WTC11 (cell line): ENCODE results near the gene SH3YL1. TPM values are rescaled to one million over a fixed set of nuclear protein-coding genes. Genes with fewer than 3 reads are reported as not detected.

Experiments used
- ATAC-seq: fragments of 200-7000 bp; cut with Tn5 transposase; 2 replicates; pipeline ENCODE4 v1.10.0; 2021; ENCODE audit warnings: mild to moderate bottlenecking, moderate library complexity
- CTCF ChIA-PET: fragments of 300-600 bp; sonication (Branson Sonifier 250); formaldehyde crosslinking; loops from one replicate; lab custom pipeline; 2021; ENCODE audit warnings: antibody characterized with exemption; lab: Charles Lee
- POLR2A ChIA-PET: fragments of 350-600 bp; sonication (Branson Sonifier 250); formaldehyde crosslinking; loops from one replicate; lab custom pipeline; 2021; ENCODE audit warnings: antibody characterized with exemption; lab: Charles Lee
- DNase-seq: peaks from one replicate; pipeline ENCODE4 v3.0.0; 2021; ENCODE audit warnings: low spot score
- H3K27ac Mint-ChIP-seq: 2 replicates; pipeline ENCODE4 v1.8.0; 2021; ENCODE audit warnings: mixed read lengths
- H3K27me3 Mint-ChIP-seq: 2 replicates; pipeline ENCODE4 v1.8.0; 2021; ENCODE audit warnings: low read depth, mild to moderate bottlenecking, moderate library complexity, mixed read lengths
- H3K36me3 Mint-ChIP-seq: 2 replicates; pipeline ENCODE4 v1.8.0; 2021; ENCODE audit warnings: mixed read lengths
- H3K4me1 Mint-ChIP-seq: 2 replicates; pipeline ENCODE4 v1.8.0; 2022; ENCODE audit warnings: mixed read lengths
- H3K4me3 Mint-ChIP-seq: 2 replicates; pipeline ENCODE4 v1.8.0; 2021; ENCODE audit warnings: mild to moderate bottlenecking, moderate library complexity, mixed read lengths
- H3K9me3 Mint-ChIP-seq: 2 replicates; pipeline ENCODE4 v1.8.0; 2021; ENCODE audit warnings: mixed read lengths
- ARID4B ChIP-seq: sonication (generic); formaldehyde crosslinking; IDR thresholded peaks from 2 replicates; pipeline ENCODE4 v1.8.0; 2023; ENCODE audit warnings: missing genetic modification reagents, mild to moderate bottlenecking, borderline replicate concordance
- ATF3 ChIP-seq: sonication (generic); formaldehyde crosslinking; conservative IDR thresholded peaks from 2 replicates; pipeline ENCODE4 v1.8.1; 2022; ENCODE audit warnings: mild to moderate bottlenecking, missing genetic modification reagents
- CREB1 ChIP-seq: sonication (generic); formaldehyde crosslinking; IDR thresholded peaks from 2 replicates; pipeline ENCODE4 v1.8.0; 2023; ENCODE audit warnings: mild to moderate bottlenecking, missing genetic modification reagents
- ESRRA ChIP-seq: sonication (generic); formaldehyde crosslinking; IDR thresholded peaks from 2 replicates; pipeline ENCODE4 v1.8.1; 2022; ENCODE audit warnings: mild to moderate bottlenecking, missing genetic modification reagents, borderline replicate concordance
- ETV6 ChIP-seq: sonication (generic); formaldehyde crosslinking; IDR thresholded peaks from 2 replicates; pipeline ENCODE4 v1.8.1; 2022; ENCODE audit warnings: mild to moderate bottlenecking, missing genetic modification reagents
- FOXJ3 ChIP-seq: sonication (generic); formaldehyde crosslinking; IDR thresholded peaks from 2 replicates; pipeline ENCODE4 v1.9.0; 2021; ENCODE audit warnings: missing genetic modification reagents, mild to moderate bottlenecking, borderline replicate concordance
- GABPB1 ChIP-seq: sonication (generic); formaldehyde crosslinking; IDR thresholded peaks from 2 replicates; pipeline ENCODE4 v1.8.1; 2023; ENCODE audit warnings: mild to moderate bottlenecking, missing genetic modification reagents
- GRHL2 ChIP-seq: fragments of 250-450 bp; sonication (Bioruptor Pico); IDR thresholded peaks from 2 replicates; pipeline ENCODE4 v1.8.0; 2022; ENCODE audit warnings: mild to moderate bottlenecking, moderate library complexity; ENCODE audit not compliant: insufficient replicate concordance, severe bottlenecking
- GTF2I ChIP-seq: fragments of 250-450 bp; sonication (Bioruptor Pico); conservative IDR thresholded peaks from 2 replicates; pipeline ENCODE4 v1.4.0; 2021; ENCODE audit warnings: mild to moderate bottlenecking
- MLX ChIP-seq: sonication (generic); formaldehyde crosslinking; IDR thresholded peaks from 2 replicates; pipeline ENCODE4 v1.8.1; 2023; ENCODE audit warnings: mild to moderate bottlenecking, missing genetic modification reagents, moderate library complexity
- NFE2L1 ChIP-seq: sonication (generic); formaldehyde crosslinking; IDR thresholded peaks from 2 replicates; pipeline ENCODE4 v1.8.1; 2023; ENCODE audit warnings: missing genetic modification reagents
- NR1H2 ChIP-seq: sonication (generic); formaldehyde crosslinking; IDR thresholded peaks from 2 replicates; pipeline ENCODE4 v1.9.0; 2021; ENCODE audit warnings: mild to moderate bottlenecking, moderate library complexity, missing genetic modification reagents
- NR3C1 ChIP-seq: sonication (generic); formaldehyde crosslinking; conservative IDR thresholded peaks from 2 replicates; pipeline ENCODE4 v1.8.1; 2023; ENCODE audit warnings: low read depth, mild to moderate bottlenecking, missing genetic modification reagents
- PRDM15 ChIP-seq: sonication (generic); formaldehyde crosslinking; IDR thresholded peaks from 2 replicates; pipeline ENCODE4 v1.8.0; 2022; ENCODE audit warnings: missing genetic modification reagents
- SMAD3 ChIP-seq: sonication (generic); formaldehyde crosslinking; IDR thresholded peaks from 2 replicates; pipeline ENCODE4 v1.8.0; 2022; ENCODE audit warnings: missing genetic modification reagents, mild to moderate bottlenecking, borderline replicate concordance
- ZNF121 ChIP-seq: sonication (generic); formaldehyde crosslinking; IDR thresholded peaks from 2 replicates; pipeline ENCODE4 v1.8.0; 2023; ENCODE audit warnings: missing genetic modification reagents
- ZNF671 ChIP-seq: fragments of 250-450 bp; sonication (Bioruptor Pico); IDR thresholded peaks from 2 replicates; pipeline ENCODE4 v1.8.0; 2021; ENCODE audit warnings: mild to moderate bottlenecking
- total RNA-seq: library from RNA; stranded (reverse); gene quantifications from 3 replicates; pipeline ENCODE4 v1.2.3, GENCODE V29; 2021
- TF ChIP-seq, protein P1 (sequence below): sonication (generic); formaldehyde crosslinking; IDR thresholded peaks from 2 replicates; pipeline ENCODE4 v1.8.1; 2023; ENCODE audit warnings: mild to moderate bottlenecking, moderate library complexity, missing genetic modification reagents
- TF ChIP-seq, protein P2 (sequence below): sonication (generic); formaldehyde crosslinking; IDR thresholded peaks from 2 replicates; pipeline ENCODE4 v1.8.0; 2022; ENCODE audit warnings: mild to moderate bottlenecking, missing genetic modification reagents

SH3YL1 gene
- total RNA-seq, 1 experiment from 2014 or later = 26.4 TPM

DNA sequence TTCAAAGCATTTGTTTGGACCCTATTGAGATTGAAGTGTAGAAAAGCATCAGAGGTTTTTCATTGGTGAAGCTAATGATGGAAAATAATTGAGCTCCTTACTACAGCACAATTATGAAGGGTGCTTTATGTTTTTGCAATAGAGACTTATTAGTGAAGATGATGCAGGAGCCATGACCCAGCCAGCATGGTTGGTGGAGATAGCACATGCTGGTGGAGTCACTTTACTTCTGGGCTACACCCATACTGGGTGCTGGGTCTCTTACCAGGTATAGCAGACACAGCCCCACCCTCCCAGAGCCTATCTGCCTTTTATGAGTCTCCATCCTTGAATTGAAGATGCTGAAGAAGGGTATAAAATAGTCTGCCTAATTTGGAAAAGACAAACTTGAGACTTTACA lies 4.5 kb upstream of the SH3YL1 start:
- POLR2A ChIA-PET = no interaction called here
- Mint-ChIP-seq H3K27me3 (peaks cover 4% of the 10 kb centered on the region), H3K36me3 (peaks cover 8% of the 10 kb centered on the region), H3K9me3 (no peaks in the 10 kb centered on the region), H3K4me3 (no peak overlapping the region), H3K4me1 (peaks cover 42% of the 10 kb centered on the region), H3K27ac (no peak overlapping the region)
- TF ChIP-seq ZNF671 (no peak), GABPB1 (CRISPR knock-in tag) (no peak), FOXJ3 (CRISPR knock-in tag) (no peak), ETV6 (CRISPR knock-in tag) (no peak), PRDM15 (CRISPR knock-in tag) (no peak), SMAD3 (CRISPR knock-in tag) (no peak), CREB1 (no peak), MLX (CRISPR knock-in tag) (no peak), ESRRA (CRISPR knock-in tag) (no peak), ATF3 (no peak), GTF2I (CRISPR knock-in tag) (no peak), ARID4B (CRISPR knock-in tag) (no peak), GRHL2 (no peak), NR1H2 (CRISPR knock-in tag) (no peak), NFE2L1 (no peak), ZNF121 (CRISPR knock-in tag) (no peak), NR3C1 (CRISPR knock-in tag) (no peak)
- TF ChIP-seq, protein P1, sequence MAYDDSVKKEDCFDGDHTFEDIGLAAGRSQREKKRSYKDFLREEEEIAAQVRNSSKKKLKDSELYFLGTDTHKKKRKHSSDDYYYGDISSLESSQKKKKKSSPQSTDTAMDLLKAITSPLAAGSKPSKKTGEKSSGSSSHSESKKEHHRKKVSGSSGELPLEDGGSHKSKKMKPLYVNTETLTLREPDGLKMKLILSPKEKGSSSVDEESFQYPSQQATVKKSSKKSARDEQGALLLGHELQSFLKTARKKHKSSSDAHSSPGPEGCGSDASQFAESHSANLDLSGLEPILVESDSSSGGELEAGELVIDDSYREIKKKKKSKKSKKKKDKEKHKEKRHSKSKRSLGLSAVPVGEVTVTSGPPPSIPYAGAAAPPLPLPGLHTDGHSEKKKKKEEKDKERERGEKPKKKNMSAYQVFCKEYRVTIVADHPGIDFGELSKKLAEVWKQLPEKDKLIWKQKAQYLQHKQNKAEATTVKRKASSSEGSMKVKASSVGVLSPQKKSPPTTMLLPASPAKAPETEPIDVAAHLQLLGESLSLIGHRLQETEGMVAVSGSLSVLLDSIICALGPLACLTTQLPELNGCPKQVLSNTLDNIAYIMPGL = no peak
- TF ChIP-seq, protein P2, sequence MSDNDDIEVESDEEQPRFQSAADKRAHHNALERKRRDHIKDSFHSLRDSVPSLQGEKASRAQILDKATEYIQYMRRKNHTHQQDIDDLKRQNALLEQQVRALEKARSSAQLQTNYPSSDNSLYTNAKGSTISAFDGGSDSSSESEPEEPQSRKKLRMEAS (CRISPR knock-in tag) = no peak
- DNase-seq = no peak
- CTCF ChIA-PET = interaction anchor here (1.2 kb wide), 1 partner anchor 34 kb away, joined by 3 read pairs; no protein-coding TSS in a partner anchor
- ATAC-seq = no peak
